ENCODE results near the gene BACE2. TPM values are rescaled to one million over a fixed set of nuclear protein-coding genes. Genes with fewer than 3 reads are reported as not detected.
A peak's percentile ranks its signal among the peaks of the same experiment; 100 is the strongest.

Gene BACE2
- 49.5 and 55.4 TPM in 2 replicates for total RNA-seq
- long read RNA-seq, partial matches to known transcripts: 2 of 16 reads
- long read RNA-seq, other reads (novel, unspliced or antisense): 14 of 16 reads

- Mint-ChIP-seq H3K27ac (ENCODE audit: unreplicated experiment) (peak within 1 kb of the TSS; percentile 70), H3K27me3 (ENCODE audit: unreplicated experiment) (peaks cover 5% of the 10 kb centered on the region)
Observed at GRCh38 chr21:41167348-41168342, at the start of gene BACE2. Gene BACE2 (plus strand): TSS chr21:41168160. CDS start chr21:41168264, 104 bp downstream.

GRCh38 chr21:41119901-41120300 is 48.1 kb upstream of the BACE2 start:
- H3K4me1 Mint-ChIP-seq (ENCODE audit: unreplicated experiment): no peaks in the 10 kb centered on the region
- H3K36me3 Mint-ChIP-seq (ENCODE audit: unreplicated experiment): no peaks in the 10 kb centered on the region
- no peak for TF ChIP-seq CTCF (IDR thresholded peaks at IDR 0.05)
- no peak for DNase-seq (ENCODE audit: extremely low spot score, unreplicated experiment)
- H3K27ac Mint-ChIP-seq (ENCODE audit: unreplicated experiment): no peak overlapping the region
- H3K4me3 Mint-ChIP-seq (ENCODE audit: unreplicated experiment): no peak overlapping the region
- H3K9me3 Mint-ChIP-seq (ENCODE audit: unreplicated experiment): no peaks in the 10 kb centered on the region
- H3K27me3 Mint-ChIP-seq (ENCODE audit: unreplicated experiment): peaks cover 16% of the 10 kb centered on the region

More at GRCh38 chr21:41167348-41168342, at the start of gene BACE2:
- Mint-ChIP-seq H3K4me3 (ENCODE audit: unreplicated experiment) (peak within 1 kb of the TSS; percentile 84), H3K9me3 (ENCODE audit: unreplicated experiment) (no peaks in the 10 kb centered on the region), H3K36me3 (ENCODE audit: unreplicated experiment) (peaks cover 3% of the 10 kb centered on the region), H3K4me1 (ENCODE audit: unreplicated experiment) (peaks cover 14% of the 10 kb centered on the region)
- peak; percentile 91 for DNase-seq (ENCODE audit: extremely low spot score, unreplicated experiment)
- TF ChIP-seq CTCF (IDR thresholded peaks at IDR 0.05): peak; percentile 84

- peaks cover 16% of the 10 kb centered on the region for H3K27me3 Mint-ChIP-seq (ENCODE audit: unreplicated experiment)
- no peaks in the 10 kb centered on the region for H3K36me3 Mint-ChIP-seq (ENCODE audit: unreplicated experiment)
- TF ChIP-seq CTCF (IDR thresholded peaks at IDR 0.05): no peak
- no peak for DNase-seq (ENCODE audit: extremely low spot score, unreplicated experiment)
- no peaks in the 10 kb centered on the region for H3K9me3 Mint-ChIP-seq (ENCODE audit: unreplicated experiment)
- H3K4me3 Mint-ChIP-seq (ENCODE audit: unreplicated experiment): no peak overlapping the region
- no peak overlapping the region for H3K27ac Mint-ChIP-seq (ENCODE audit: unreplicated experiment)
- H3K4me1 Mint-ChIP-seq (ENCODE audit: unreplicated experiment): no peaks in the 10 kb centered on the region
Observed at GRCh38 chr21:41120997-41121396, 47.0 kb upstream of the BACE2 start.

- Mint-ChIP-seq H3K27ac (ENCODE audit: unreplicated experiment) (no peak overlapping the region), H3K36me3 (ENCODE audit: unreplicated experiment) (no peaks in the 10 kb centered on the region), H3K27me3 (ENCODE audit: unreplicated experiment) (peaks cover 16% of the 10 kb centered on the region), H3K9me3 (ENCODE audit: unreplicated experiment) (no peaks in the 10 kb centered on the region), H3K4me1 (ENCODE audit: unreplicated experiment) (no peaks in the 10 kb centered on the region), H3K4me3 (ENCODE audit: unreplicated experiment) (no peak overlapping the region)
- no peak for DNase-seq (ENCODE audit: extremely low spot score, unreplicated experiment)
- peak; percentile 85 for TF ChIP-seq CTCF (IDR thresholded peaks at IDR 0.05)
Observed at GRCh38 chr21:41121785-41122415, 46.1 kb upstream of the BACE2 start.

All from osteocyte (in vitro differentiated cells).